Activated CD4-positive, alpha-beta T cell treated with anti-CD3 and anti-CD28 coated beads for 48 hours (primary cell): Measurements from ENCODE around the gene TANC1.
"Not testable (repeated sequence)": the region's sequence is repeated elsewhere in the genome, so short reads cannot be mapped to it uniquely, and the experiment has no call there.

ENCODE experiments used
- DNase-seq: peaks from one replicate; pipeline ENCODE4 v3.0.0-alpha.2; 2020

The TANC1 gene

DNA sequence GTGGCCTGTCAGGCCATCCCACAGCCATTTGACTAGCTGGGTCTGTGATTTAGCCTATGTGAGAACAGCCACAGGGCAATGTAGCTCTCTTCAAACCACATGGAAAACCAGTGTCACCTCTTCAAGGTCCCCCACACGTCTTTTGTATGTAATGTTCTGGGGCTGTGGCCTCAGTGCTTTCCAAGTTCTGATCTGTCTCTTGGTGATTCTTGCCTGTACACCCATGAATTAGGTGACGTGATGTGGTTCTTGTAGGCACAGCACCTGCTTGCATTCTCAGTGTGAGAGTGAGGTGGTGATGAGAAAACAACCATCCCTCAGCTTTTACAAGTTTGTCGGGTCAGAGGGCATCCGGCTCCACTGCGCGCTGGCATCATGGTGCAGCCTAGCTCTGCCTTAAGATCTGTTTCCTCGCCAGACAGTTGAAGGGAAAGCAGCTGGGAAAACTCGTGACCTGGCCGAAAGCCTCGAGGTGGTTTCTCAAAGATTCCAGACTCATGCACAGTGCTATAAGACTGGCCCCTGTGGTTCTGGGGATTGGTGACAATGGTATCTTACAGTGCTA, 125.8 kb downstream of the TANC1 start:
- DNase-seq = no peak

DNA sequence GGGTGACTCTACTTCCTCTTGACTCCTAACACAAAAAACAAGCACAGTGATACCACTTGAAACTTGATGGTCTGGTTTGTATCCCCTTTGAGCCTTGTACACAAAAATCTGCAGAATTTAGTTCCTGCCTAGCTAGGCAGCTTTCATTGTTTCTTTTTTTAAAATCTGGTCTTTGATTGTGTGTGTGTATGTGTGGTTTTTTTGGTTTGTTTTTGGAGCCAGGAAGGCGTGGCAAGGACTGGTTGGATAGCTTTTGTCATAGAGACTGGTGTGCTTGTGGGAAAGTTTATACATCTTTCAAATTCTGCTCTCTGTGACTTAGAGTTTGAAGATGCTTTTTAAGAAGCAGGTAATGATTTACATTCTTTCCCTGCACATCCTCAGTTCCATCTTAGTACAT, 127.4 kb downstream of the TANC1 start:
- DNase-seq = no peak

DNA sequence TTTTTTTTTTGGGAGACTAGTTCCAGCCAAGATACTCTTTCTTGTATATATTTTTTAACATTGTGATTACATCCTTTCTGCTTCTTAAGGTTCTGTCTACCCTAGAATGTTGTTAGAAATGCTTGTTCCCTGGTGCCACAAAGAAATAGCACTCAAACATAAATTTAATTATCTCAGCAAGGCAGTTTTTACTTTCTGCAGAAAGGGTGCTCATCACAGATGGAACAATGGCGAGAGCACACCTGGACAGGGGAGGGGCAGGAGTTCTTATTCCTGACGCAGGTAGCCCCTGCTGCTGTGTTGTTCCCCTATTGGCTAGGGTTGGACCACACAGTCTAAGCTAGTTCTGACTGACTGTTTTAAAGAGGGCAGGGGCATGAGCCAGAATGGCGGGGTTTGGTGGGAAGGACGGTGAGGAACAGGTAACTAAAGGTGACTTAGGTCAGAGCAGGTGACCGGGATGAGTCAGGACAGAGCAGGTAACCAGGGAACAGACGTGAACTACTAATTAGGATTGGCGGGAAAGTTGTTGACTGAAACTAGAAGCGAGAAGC, 127.9 kb downstream of the TANC1 start:
- not testable (repeated sequence) for DNase-seq

DNA sequence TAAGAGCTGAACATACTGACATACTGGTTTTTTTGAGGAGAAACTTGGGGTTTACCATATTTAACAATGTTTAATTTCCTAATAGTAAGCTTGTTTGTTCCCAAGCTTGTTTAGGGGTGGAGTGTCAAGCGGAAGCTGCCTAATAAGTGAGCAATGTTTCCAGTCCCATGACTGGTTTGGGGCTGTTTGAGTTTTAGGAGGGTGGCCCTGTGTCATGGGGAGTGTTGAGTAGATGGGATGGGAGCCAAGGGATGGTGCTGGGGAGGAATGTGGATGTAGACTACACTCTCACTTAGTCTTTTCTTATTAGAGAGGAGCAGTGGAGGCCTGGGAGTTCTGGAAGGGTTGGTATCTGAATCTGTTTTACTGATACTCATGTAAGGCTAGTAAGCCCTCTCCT, 128.5 kb downstream of the TANC1 start:
- DNase-seq = no peak

DNA sequence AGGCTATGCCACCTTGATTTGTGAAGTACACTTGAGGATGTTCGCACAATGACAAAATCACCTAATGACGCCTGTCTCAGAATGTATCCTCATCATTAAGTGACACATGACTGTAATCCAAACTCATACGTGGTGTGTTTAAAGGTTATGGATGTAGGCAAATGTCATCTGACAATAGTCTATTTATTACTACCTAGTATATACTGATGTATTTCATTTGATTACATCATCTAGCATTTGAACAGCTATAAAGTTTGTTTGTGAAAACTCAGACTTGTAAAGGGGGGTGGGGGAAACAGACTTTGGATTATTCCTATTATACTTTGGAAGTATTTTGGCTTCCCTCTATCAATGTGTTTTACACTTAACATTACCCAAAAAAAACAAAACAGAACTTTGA, 129.9 kb downstream of the TANC1 start:
- DNase-seq = no peak

DNA sequence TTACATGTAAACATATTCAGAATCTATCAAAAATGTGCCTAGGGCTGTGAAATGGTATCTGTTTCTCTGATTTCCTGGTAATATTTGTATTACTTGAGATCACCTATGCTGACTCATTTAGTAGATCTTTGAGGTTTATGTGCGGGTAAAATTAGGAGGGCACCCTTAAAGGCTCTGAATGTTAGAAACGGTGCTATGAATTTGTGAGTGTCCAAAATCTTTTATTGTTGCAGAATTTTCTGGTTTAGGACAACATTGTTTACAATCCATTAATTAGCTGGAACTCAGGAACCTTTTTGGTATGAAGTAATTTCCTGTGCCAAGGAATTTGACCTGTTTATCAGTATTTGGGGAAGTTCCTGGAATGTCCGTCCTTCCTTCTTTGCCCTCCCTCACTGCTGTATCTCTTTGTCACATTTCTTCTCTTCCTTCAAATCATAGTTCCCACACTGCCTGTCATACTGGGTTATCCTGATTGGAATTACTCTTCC, 130.5 kb downstream of the TANC1 start:
- DNase-seq = no peak

DNA sequence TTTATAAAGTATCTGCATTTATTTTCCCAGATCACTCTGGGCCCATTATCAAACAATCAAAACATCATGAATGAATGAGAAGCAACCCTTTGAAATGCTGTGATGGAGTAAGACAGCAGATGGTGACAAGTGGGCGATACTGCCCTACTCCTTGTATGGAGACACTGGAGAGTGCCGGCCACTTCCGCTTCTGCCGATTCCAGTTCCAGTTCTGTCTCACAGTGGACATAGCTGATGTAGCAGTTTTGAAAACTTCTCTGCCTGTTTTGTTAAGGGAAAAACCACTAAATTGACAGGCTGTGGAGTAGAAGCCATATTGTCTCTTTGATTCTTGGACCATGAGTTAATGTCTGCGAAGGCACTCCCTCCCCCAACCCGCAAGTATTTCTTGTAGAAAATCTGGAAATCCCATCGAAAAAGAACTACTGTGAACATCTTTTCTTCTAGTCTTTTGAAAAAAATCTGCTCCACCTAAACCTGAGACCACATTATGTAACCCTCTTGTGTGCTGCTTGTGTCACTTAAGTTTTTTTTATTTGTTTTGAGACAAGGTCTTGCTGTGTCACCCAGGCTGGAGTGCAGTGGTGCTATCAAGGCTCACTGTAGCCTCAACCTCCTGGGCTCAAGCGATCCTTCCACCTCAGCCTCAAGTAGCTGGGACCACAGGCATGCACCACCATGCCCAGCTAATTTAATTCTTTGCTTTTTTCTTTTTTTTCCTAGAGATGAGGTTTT, 133.5 kb downstream of the TANC1 start:
- DNase-seq = no peak

DNA sequence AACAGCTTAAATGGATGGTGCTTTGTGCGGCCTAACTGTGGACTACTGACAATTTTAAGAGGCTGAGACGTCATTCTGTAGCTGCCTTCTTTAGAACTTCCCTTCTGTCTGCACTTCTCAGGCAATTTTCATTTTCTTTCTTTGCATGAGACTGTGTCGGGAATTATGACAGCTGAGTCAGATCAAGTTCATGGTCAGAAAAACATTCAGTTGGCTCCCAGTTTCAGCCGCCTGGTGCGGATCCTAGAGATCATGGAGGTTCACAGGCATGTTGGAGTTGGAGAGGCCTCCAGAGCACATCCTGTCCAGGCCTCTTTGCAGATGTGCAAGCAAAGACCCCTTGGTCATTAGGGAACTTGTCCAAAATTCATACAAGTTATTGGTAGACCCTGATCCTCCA, 135.0 kb downstream of the TANC1 start:
- DNase-seq = no peak

DNA sequence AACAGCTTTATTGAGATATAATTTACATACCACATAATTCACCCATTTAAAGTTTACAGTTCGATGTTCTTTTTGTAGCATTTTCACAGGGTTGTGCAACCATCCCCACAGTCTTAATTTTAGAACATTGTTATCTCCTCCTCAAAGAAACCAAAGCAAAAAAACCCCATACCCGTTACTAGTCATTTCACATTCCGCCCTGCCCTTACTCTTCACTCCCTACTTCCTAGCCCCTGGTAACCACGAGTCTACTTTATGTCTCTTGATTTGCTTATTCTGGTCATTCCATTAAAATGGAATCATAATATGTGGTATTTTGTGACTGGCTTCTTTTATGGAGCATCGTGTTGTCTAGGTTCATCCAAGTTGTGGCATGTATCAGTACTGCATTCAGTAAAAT, 137.7 kb downstream of the TANC1 start:
- DNase-seq = no peak

DNA sequence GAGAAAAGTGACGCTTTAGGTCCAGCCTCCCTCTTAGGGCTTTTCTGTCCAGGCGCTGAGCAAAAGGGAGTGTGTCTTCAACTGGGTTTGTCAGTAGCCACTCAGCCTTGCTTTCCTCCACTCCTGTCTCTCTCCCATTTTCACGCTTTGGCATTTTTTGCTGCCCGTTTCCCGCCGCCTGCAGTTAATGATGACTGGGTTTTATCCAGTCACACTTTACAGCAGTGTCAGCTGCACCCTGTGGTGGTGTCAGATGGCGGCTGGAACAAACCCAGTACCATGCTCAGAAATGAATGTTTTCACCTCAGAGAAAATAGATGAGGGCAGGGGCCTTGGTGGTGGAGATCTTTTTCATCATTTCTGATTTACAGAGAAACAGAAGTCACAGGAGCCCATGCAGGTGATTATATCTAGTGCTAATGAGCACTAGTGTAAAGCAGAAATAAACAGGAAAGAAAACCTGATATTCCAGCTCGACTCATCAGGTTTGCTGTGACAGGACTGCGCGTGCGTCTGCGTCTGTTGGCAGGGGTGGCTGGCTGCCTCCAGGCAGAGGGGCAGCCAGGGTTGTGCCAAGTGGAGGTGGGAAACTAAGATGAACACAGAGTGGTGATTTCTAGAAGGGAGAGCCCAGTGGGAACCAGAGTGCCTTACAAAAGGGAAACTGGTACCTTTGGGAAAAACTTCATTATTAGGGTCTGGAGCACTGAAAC, 139.9 kb downstream of the TANC1 start:
- DNase-seq = no peak

DNA sequence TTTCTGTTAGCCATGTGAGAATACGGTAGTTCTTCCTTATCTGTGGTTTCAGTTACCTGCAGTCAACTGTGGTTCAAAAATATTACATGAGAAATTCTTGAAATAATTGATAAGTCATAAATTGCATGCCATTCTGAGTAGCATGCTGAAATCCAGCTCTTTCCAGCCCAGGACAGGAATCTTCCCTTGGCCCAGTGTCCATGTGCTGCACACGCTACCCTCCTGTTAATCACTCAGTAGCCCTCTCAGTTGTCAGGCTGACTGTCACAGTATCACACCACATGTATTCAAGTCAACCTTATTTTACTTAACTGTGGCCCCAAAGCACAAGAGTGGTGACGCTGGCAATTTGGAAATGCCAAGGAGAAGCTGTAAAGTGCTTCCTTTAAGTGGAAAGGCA, 141.1 kb downstream of the TANC1 start:
- no peak for DNase-seq

DNA sequence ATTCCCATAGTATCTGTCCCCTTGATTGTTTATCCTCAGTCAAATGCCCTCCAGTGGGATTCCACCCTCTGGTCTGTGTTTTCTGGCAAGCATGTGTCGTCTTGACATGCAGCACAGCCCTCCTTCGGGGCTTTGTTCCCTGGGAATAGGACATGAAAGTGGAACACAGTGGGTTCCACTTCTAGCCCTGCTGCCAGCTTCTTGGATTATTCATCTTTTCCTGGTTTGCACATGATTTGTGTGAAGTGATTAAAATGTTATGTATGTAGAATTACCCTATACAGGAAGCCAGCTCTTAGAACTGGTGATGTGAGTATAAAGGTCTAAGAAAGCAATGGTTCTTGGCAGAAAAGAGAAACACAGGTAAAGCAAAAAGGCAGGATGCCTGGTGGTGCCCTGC, 142.3 kb downstream of the TANC1 start:
- no peak for DNase-seq

DNA sequence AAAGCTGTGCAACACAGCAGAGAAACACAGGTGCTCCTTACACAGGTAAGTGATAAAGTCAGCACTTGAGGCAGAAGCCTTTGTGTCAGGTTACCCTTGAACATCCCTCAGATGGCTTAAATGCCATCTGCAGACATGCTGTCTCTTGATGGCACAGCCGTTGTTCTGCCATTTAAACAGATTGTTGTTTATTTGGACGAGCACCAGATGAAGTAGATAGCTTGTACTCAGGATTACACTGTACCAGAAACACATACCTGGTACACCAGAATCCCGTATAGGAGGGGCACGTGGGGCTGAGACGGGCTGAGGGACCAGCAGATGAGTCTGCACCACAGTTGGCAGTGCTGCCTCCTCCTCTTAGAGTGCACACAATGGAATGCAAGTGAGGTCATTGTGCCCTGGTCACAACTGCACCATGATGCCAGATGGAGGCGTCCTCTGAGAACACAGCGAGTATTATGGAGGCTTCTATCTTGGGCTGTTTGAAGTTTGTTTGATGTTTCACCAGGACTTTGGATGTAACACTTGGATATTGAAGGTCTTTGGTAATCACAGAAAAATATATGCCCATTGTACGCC, 143.0 kb downstream of the TANC1 start:
- no peak for DNase-seq

DNA sequence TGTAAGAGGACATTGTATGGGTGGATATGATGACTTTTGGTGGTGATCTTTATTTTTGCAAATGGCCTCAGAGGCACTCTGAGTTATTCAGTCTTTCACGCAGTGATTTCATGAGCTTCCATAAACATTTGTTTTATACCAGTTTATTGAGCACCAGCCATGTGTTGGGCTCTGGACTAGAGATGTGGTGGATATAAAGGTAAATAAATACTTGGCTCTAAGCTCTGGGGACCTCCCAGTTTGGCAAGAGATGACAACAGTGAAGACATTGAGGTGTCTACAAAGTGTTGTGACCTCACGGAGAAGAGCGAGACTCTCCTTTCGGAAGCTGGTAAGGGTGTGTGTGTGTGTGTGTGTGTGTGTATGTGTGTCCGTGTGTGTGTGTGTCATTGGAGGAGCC, 146.4 kb downstream of the TANC1 start:
- DNase-seq = no peak

DNA sequence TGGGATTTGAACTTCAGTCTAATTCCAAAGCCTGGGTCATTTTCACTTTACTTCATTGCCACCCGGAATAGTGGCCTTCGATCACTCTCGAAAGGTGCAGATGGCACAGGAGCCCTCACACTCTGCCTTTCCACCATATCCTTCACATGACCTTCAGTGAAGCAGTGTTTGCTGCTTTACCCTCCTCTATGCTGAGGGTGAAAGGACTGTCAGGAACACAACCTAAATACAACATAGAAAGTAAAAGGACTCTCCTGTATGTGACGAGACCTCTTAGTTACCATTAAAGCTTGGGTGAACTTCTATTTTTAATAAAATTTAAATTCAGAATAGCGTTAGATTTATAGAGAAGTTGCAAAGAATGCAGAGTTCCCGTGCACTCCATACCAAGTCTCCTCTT, 148.5 kb downstream of the TANC1 start:
- no peak for DNase-seq

DNA sequence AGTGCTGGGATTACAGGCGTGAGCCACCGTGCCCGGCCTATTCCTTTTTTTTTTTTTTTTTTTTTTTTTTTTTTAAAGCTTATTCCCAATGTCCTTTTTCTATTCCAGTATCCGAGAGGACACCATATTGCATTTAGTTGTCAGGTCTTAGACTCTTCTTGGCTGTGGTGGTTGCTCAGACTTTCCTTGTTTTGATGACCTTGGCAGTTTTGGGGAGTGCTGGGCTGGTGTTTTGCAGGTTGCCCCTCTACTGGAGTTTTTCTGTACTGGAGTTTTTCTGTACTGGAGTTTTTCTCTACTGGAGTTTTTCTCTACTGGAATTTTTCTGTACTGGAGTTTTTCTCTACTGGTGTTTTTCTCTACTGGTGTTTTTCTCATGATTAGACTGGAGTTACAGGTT, 149.2 kb downstream of the TANC1 start:
- DNase-seq = no peak

DNA sequence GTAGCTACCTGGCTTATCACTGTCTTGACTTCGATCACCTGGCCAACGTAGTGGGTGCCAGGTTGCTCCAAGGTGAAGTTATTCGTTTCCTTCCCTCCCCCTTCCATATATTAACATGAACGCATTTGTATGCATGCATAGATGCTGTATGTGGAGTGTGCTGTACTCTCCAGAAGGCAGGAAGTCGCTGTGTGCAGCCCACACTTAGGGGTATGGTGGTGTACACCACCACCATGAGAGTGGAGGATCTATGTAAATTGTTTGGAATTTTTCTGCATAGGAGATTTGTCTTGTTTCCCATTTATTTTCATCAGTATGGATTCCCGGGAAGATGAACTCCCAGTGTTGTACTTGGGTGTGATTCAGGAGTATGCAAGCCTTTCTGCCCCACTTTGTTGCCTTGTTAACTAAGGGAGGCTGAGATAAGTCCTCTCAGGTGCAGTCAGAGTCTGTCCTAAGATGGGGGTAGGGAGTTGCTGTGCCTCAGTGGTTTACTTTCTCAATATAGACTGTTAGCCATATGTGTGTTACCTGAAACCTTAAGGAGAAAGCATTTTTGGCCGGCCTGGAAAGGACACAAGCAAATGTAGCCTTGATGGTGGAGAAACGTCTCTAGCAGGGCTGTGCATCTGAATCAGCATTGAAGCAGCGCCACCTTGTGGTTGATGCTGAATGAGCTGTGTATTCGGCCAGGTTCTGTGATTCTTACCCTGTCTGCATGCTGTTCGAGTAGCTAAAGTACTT, 149.8 kb downstream of the TANC1 start:
- peak; percentile 87 for DNase-seq

DNA sequence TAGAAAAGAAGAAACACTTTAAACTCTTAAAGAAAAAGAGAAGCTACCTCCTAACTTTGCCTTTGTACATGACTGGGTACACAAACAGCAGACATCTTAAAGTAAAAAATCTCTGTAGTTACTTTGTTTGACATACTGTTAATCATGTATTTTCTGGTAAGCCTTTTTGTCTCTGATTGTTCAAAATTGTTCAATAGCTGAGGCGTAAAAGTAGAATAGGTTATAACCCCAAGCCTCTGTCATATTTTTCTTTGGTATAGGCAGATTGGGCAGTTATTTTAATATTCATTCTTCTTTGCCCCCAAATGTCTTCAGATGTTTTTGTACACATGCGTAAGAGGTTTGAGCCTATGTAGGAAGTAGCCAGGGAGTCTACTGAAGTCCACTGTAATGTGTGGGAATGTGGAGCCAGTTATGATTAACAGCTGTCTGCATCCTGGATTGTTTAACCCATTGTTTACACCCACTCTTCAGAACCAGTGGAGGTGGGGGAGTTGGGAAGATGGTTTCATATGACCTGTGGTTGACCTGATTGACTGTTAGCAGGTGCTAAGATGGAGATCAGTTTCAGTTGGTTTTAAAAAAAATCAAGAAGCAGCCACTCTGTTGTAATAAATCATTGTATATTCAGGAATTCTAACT, 150.5 kb downstream of the TANC1 start:
- DNase-seq = no peak

DNA sequence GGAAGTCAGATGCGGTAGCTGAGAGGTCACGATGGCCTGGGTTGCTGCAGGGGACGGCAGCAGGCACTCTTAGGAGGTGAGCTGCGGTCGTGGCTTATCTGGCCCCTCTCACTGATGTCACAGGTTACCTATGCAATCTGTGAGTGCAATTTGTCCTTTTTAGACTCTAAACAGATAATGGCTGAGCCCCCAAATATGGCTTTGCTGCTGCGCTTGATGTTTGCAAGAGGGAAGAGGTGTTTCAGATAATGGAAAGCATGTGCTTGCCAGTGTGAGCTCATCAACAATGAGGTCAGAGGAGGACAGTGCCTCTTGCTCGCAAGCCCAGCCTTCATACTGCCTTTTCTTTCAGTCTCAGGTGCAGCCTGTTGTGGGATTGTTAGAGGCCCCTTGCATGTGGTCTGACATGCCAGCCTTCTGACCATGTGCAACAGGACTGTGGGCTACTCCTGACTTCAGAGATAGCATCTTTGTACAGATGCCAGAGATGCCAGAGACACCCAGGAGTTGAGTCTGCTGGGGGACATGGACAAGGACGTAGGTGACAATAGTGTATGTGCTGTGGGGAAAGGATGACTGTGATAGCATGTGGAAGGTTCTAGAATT, 151.3 kb downstream of the TANC1 start:
- DNase-seq = no peak

DNA sequence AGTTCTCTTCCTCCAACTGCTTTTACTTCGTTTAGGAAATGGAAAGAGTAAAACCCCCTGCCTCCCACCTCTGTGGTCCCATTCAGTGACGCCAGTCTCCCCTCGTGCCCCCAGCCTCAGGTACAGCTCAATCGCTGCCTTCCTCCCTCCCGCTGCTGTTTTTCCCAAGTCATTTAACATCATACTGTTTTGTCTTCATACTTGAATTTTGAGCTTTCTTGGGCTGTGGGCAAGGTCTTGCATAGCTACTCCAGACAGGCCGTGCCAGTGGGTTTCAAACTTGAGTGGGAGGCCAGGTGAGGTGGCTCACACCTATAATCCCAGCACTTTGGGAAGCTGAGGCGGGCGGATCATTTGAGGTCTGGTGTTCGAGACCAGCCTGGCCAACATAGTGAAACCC, 155.3 kb downstream of the TANC1 start:
- DNase-seq = no peak

DNA sequence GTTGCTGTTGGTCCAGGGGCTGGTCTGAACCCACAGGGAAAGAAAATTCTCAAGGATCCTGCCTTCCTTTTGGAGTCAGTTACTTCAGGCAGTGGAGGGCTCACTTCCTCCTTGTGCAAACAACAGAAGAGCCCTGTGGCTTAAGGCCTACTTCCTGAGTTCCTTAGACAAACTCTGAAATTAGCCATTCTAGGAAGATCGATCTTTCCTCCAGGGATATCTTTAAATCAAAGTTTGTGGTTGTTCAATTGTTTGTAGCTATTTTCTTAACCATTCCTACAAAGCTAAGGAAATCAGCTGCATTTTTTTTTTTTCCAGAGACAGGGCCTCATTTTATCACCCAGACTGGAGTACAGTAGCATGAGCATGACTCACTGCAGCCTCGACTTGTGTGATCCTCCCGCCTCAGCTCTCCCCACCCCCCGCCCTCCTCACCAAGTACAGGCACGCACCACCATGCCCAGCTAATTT, 156.0 kb downstream of the TANC1 start:
- DNase-seq = peak; percentile 39
